HG03378 (cell line): ENCODE results near the gene DEFB129.
"Not testable (repeated sequence)": the region's sequence is repeated elsewhere in the genome, so short reads cannot be mapped to it uniquely, and the experiment has no call there.

Experiments
- ATAC-seq: cut with Tn5 transposase; IDR thresholded peaks from one replicate; pipeline ENCODE4 v1.9.1; 2021; ENCODE audit warnings: mild to moderate bottlenecking, moderate library complexity; ENCODE audit not compliant: unreplicated experiment

Gene DEFB129

GRCh38 chr20:252801-253200 lies 25.7 kb downstream of the DEFB129 start:
- no peak for ATAC-seq

DNA sequence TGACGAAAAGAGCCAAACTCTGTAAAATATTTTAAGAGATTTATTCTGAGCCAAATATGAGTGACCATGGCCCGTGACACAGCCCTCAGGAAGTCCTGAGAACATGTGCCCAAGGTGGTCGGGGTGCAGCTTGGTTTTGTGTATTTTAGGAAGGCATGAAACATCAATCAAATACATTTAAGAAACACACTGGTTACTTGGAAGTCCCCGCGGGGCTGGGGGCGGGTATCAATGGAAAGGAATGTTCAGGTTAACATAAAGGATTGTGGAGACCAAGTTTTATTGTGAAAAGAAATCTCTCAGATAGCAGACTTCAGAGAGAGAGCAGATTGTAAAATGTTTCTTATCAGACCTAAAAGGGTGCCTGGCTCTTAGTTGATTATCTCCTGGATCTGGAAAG lies 26.4 kb downstream of the DEFB129 start:
- ATAC-seq: not testable (repeated sequence)

DNA sequence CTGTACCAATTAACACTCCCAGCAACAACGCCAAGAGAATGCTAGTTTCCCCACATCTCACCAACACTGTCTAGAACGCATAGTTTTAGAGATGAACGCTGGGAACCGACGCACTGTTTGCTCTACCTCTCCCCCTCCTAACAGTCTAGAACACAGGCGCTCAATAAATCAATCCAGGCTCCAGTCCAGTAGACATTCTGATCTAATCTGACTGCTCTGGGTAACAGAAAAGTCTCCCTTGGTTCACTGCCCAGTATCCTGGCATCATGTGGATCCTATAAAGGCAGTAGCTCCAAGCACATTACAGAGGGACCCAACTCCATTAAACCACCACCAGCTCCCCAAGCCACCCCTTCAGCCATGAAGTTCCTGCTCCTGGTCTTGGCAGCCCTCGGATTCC lies 30.4 kb downstream of the DEFB129 start, which contains the start of gene DEFB132:
Gene DEFB132 (plus strand): TSS at position 306 of the 400 bp plus-strand sequence. CDS start 55 bp downstream, at position 361.
- ATAC-seq: no peak

GRCh38 chr20:258269-258858 lies 31.3 kb downstream of the DEFB129 start:
- ATAC-seq: no peak

- no peak for ATAC-seq
Measured at GRCh38 chr20:258963-259362, 31.9 kb downstream of the DEFB129 start.

DNA sequence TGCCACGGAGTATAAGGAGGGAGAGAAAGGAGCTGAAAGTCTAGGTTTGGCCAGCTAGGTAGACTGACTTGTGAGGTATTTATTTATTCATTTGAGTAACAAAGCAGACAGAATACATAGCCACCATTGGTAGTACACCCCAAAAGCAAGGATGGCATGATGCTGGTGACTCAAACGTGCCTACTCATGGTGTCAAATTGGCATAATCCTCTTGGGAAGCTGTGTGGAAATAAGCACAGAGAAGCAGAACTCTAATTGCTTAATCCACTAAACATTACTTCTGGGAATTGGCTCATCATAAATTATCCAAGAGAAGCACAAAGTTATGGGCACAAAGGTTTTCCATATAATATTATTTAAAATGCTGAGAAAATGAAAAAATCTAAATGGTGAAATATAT lies 32.9 kb downstream of the DEFB129 start:
- no peak for ATAC-seq

DNA sequence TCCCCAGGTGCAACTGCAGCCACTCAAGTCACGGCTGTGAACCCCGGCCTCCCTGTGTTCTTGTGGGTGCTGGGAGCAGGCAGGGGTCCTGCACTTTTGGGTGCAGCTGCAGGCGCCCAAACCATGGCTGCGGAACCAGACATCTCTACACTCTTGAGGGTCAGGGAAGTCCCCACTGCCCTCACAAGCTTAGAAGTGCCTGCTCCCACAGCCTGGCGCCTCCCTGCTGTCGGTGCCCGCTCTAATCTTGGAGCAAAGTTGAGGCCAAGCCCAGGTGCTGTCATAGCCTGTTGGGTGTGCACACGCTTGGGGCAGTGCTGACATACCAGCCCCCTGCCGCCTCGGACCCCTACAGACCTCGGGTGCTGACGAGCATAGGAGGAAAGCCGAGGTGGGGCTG lies 36.6 kb downstream of the DEFB129 start:
- no peak for ATAC-seq

- ATAC-seq: no peak
Measured at GRCh38 chr20:266596-267562, 39.8 kb downstream of the DEFB129 start.

- ATAC-seq: no peak
Measured at GRCh38 chr20:270517-270916, 43.5 kb downstream of the DEFB129 start.

- no peak for ATAC-seq
Measured at GRCh38 chr20:271069-271468, 44.0 kb downstream of the DEFB129 start.

DNA sequence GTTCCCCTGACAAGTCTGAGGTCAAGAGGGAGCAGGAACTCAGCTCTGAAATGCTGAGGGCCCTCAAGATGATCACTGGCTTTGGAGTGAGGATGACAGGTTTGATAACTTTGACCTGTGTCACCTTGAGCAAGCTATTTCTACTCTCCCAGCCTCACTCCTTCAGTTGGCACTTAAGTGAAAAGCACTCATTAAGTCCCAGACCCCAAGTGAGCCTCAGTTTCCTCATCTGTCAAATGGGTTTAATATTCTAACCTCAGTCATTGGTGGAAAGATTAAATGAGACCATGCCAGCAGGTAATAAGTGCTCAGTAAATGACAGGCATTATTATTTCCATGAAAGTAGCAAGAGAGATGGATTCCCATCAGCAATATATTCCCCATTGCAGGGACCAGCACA lies 44.5 kb downstream of the DEFB129 start:
- no peak for ATAC-seq

DNA sequence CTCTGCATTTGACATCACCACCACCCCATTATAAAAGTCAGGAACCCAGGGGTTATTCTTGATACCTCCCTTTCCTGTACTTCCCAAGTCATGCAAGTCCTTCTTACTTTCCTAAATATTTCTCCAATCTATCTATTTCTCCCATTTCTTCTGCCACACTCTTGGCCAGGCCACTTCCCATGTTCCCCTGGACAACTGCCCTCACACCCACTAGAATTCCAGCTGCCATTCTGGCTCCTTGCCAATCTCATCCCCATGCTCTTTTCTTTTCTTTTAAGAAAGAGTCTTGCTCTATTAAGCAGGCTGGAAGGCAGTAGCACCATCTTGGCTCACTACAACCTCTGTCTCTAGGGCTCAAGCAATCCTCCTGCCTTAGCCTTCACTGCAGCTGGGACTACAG lies 45.7 kb downstream of the DEFB129 start:
- ATAC-seq: no peak

DNA sequence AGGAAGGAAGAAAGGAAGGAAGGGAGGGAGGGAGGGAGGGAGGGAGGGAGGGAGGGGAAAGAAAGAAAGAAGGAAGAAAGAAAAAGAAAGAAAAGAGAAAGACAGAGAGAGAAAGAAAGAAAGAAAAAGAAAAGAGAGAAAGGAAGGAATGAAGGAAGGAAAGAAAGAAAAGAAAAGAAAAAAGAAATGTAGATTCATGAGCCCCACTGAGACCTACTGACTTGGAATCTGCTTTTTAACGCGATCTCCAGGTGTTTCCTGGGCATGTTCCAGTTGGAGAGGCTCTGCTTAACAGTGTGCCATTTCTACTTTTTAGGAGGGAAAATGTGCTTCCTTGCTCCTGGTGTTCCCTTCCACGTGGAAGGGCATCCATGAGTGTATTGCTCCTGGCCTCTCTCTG lies 46.8 kb downstream of the DEFB129 start:
- no peak for ATAC-seq

GRCh38 chr20:275791-276190 lies 48.7 kb downstream of the DEFB129 start:
- no peak for ATAC-seq

DNA sequence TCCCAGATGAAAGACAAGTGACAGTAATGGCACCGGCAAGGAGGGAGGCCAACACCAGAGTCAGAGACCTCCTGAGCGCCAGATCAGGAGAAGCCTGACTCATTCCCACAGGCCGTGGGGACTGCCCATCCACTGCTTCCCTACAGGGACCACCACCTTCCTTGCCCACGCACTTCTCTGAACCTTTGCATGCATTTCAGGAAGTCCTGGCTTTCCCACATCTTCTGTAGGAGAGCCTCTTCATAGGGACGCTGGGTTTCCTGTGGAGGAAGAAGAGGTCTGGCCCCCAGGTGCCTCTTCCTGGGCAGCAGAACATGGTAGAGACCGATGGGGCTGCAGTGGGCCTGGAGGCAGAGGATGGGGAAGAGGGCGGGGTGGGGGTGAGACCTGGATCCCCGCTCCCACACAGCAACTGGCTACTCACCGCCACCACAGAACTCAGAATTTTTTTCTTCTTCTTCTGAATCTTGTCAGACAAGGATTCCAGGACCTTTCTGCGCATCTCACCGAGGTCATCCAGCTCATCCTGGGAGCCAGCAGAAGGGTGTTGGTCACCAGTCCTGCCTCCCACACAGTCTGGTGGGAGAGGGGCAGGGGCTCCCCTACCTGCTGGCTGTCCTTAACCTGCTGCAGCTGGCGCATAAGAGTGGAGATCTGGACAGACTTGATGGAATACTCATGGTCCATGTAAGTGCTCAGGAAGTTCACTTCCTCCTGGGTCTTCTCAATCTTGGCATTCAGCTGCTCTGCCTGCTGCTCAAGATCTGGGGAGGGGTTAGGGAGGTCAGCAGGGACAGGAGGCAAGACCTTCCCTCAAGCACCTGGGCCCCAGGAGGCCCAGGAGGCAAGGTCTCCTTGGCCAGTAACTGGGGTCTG lies 49.8 kb downstream of the DEFB129 start:
- no peak for ATAC-seq

- ATAC-seq: no peak
Measured at GRCh38 chr20:277496-277781, 50.4 kb downstream of the DEFB129 start.

DNA sequence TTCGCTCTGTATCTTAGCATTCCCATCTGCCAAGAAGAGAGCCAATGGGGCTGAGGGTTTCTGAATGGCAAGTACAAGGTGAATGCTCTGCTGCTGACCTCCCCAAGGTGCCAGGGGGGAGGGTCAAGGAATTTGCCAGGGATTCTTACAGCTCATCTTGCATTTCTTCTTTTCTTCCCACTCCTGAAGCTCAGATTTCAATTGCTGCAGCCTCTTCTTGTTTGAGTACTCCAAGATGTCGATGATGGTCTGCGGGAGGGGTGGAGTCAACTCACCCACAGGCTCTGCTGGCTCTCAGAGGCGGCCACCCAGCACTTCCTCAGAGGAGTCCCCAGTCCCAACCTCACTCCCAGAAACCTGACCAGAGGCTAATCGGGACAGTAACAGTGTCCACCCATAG lies 51.1 kb downstream of the DEFB129 start:
- no peak for ATAC-seq

DNA sequence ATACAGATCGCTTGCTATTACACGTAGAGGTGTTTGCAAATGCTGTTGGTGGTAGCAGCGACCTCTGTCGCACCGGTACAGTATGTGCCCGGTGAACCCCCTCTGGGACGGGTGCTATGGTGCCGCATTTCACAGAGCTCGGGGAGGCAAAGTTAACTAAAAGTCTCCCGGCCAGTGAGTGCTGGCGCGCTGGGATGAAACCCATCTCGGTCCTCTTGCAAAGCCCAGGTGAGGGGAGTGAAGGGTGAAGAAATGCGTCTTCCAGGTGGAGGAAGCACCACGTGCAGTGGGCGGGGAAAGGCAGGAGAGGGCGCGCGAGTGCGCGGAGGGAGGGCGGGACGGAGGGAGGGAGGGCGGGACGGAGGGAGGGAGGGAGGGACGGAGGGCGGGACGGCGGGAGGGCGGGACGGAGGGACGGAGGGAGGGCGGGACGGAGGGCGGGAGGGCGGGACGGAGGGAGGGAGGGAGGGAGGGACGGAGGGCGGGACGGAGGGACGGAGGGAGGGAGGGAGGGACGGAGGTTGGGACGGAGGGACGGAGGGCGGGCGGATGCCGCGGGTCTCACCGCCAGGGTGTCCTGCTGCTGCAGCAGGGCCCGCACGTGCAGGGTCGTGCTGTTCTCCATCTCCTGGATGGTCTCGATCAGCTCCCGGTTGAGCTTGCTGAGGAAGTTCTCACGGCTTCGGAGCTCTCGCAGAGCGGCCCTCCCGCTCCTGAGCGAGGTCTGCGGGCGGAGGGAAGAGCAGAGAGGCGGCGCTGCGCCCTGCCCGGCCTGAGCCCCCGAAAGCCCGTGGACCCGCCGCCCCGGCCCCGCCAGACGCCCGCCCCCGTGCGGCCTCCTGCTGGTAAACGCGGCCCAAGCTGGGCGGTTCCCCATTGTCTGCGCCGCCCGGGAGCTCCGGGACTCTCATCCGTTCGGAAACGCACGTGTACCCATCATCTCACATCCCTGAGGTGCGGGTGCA lies 51.8 kb downstream of the DEFB129 start:
- ATAC-seq: no peak
